Hematopoietic multipotent progenitor cell treated with erythropoietin and hydrocortisone succinate and interleukin-3 and kit ligand, for 17 days (in vitro differentiated cells): ENCODE results near the gene VPS37B.

Experiments
- DNase-seq: peaks from one replicate; pipeline ENCODE4 v3.0.0-alpha.2; 2015; ENCODE audit warnings: low spot score

VPS37B gene

DNA sequence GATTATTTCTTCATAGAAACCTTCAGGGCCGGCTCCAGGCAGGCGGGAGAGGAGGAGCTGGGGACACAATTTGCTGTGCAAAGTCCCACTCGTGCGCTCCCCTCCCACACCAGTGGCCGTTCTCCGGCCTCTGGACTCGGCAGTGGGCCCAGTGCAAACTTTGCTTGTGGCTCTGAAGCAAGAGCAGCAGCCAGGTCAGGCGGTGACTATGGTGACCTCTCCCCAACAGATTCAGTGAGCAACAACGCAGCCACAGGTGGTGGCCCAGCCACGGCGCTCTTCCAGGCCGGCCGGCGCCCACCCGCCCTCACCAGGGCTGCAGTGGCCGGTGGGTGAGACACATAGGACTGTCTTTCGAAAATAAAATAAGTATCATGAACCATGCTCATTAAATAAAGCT, 29.5 kb downstream of the VPS37B start:
- no peak for DNase-seq

DNA sequence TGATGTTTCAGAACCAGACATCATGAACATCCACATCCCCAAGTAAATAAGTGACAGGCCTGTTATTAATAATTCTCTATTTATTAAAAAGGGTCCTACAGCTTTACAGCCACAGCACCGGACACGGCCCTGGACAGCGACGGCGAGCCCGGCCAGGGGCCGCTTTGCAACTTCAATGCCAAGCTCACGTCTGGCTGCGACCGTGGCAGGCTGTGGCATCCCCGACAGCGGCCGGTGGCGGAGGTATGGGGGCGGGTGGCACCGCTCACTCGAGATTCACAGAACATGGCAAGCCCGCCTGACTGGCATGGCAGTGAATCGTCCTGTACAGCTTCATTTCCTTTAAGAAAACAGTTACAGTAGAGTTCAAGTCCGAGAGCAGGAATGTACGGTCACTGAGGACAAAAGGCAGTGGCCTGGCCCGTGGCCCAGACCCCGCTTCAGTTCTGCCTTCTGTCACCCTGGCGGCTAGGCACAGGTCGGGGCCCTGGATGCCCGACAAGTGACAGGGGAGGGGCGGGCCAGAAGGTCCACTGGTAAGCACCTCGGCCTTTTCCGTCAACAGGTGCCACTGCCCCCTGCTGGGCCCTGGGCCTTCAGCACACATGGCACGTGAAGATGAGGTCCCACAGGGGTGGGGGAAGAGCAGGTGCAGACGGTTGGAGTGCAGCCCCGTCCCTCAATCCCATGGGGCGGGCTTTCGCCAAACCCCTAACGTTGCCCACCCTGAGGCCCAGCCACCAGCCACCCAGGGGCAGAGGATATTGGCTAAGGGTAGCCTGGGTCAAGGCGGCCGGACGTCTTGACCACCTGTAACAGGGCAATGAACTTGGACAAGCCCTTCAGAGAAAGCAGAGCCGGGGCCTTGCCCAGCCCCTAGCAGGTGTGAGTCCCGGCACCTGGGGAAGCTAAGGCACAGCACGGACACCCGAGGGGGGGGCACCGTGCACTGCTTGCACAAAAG, 30.4 kb downstream of the VPS37B start:
- DNase-seq = no peak

GRCh38 chr12:122864894-122865253, 31.1 kb downstream of the VPS37B start:
- no peak for DNase-seq

DNA sequence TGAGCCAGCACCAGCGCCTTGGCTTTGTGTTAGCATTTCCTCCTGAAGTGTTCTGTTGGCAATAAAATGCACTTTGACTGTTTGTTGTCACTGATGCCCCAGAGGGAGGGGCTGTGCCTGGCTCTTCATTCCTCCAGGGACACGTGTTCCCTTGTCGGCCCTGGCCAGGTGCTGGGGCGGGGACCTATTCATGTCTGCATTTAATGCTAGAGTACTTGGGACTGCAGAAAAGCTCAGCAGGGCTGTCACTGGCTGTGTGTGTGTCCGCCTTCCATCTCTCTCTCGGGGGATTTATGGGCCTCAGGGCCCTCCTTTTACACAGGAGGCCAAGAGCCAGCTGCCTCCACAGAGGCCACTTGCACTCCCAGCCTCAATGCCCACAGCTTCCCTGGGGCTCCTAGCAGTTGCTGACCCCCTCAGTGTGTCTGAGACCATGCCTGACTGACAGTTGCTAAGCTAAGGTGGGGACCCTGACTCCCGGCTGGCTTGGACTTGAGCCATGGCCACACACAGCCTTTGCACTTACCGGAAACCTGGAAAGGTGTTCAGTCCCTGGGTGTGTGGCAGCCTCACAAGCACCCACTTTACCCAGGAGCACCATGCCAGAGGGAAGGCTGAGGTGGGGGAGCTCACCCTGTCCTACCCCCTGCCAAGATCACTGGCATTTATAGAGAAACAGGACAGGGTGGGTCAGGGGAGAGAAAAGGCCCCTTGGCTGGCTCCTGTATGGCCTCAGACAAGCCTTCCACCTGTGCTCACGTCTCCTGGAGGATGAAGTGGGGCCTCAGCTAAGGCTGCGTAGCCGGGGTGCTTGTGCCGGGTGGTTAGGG, 32.8 kb downstream of the VPS37B start:
- DNase-seq = no peak

DNA sequence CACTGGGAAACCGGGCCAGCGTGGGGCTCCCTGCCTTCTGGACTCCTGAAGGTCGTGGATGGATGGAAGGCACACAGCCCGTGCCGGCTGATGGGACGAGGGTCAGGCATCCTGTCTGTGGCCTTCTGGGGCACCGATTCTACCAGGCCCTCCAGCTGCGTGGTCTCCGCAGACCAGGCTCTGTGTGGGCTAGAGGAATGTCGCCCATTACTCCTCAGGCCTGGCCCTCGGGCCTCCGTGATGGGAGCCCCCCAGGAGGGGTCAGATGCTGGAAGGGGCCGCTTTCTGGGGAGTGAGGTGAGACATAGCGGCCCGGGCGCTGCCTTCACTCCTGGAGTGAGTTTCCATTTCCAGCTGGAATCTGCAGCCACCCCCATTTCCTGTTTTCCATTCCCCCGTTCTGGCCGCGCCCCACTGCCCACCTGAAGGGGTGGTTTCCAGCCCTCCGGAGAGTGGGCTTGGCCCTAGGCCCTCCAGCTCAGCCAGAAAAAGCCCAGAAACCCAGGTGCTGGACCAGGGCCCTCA, 33.8 kb downstream of the VPS37B start:
- DNase-seq = no peak

DNA sequence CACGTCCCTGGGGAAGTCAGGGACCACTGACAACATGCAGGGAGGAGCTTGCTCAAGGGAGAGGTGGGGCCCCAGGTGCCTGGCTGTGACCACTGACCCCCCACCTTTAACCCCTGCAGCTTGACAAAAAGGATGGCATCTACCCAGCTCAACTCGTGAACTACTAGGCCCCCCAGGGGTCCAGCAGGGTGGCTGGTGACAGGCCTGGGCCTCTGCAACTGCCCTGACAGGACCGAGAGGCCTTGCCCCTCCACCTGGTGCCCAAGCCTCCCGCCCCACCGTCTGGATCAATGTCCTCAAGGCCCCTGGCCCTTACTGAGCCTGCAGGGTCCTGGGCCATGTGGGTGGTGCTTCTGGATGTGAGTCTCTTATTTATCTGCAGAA, 34.3 kb downstream of the VPS37B start:
- no peak for DNase-seq

DNA sequence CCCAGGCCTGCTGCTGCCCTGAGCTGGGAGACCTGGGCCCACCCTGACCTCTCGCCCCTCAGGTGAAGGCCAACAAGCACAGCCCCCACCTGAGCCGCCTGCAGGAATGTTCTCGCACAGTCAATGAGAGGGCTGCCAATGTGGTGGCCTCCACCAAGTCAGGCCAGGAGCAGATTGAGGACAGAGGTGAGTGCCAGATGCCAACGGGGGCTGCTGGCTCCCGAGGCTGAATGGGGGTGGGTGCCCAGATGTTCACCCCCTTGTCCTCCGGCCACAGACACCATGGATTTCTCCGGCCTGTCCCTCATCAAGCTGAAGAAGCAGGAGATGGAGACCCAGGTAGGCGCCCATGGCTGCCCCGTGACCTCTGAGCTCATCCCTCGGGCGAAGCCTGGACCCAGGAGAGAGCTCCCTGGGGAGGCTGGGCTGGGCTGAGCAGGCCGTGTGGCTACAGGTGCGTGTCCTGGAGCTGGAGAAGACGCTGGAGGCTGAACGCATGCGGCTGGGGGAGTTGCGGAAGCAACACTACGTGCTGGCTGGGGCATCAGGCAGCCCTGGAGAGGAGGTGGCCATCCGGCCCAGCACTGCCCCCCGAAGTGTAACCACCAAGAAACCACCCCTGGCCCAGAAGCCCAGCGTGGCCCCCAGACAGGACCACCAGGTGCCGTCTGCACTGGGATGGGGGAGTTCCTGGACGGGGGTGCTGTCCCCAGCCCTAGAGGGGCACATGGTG, 34.9 kb downstream of the VPS37B start:
- no peak for DNase-seq

- DNase-seq = peak; percentile 85
Measured at GRCh38 chr12:122860040-122860853, 35.7 kb downstream of the VPS37B start.

DNA sequence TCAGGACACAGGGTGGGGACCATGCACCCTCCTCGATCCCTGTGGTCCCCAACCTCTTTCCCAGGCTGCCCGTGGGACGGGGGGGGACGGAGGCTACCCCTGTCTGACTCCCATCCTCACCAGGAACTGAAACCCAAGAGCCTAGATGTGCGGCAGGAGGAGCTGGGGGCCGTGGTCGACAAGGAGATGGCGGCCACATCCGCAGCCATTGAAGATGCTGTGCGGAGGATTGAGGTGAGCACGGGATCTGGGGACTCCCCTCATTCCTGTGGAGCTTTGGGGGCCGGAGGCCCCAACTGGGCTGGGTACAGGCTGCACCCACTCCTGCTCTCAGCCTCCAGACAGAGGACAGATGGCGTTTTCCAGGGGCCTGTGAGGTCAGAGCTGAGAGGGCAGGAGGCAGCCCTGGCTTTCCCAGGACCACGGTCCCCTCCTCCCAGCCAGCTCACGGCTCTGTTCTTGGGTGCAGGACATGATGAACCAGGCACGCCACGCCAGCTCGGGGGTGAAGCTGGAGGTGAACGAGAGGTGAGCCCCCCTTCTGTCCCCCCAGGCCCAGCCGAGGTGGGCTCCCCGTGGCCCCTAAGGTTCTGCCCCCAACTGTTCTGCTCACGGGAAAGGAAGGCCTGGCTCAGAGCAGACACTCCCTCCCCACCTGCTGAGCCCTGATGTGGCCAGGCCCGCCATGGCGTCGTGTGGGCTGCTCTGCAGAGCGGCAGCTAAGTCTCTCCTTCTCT, 36.5 kb downstream of the VPS37B start:
- no peak for DNase-seq

DNA sequence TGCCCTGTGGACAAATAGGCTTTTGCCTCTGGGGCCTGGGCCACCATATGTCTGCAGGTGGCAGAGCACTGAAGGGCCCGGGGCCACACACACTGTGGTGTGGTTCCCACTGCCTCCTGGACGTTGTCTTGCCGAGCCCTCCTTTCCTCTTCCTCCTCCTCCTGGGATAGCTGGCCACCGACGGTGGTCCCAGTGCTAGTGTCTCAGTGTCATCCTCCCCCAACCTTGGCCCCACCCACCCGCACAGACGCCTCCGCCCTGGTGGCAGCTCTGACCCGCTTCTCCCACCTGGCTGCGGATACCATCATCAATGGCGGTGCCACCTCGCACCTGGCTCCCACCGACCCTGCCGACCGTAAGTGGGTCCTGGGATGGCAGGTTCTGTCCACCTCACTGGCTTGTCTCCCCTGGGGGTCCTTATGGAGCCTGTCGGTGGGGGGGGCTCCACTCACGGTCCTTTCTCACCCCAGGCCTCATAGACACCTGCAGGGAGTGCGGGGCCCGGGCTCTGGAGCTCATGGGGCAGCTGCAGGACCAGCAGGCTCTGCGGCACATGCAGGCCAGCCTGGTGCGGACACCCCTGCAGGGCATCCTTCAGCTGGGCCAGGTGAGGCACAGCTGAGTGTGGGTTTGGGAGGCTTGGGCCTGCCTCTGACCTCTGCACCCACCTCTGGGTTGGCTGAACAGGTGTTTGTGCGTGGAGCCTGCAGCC, 37.2 kb downstream of the VPS37B start:
- no peak for DNase-seq

- no peak for DNase-seq
Measured at GRCh38 chr12:122858171-122858570, 37.8 kb downstream of the VPS37B start.

GRCh38 chr12:122856999-122857671, 38.8 kb downstream of the VPS37B start:
- DNase-seq = no peak

DNA sequence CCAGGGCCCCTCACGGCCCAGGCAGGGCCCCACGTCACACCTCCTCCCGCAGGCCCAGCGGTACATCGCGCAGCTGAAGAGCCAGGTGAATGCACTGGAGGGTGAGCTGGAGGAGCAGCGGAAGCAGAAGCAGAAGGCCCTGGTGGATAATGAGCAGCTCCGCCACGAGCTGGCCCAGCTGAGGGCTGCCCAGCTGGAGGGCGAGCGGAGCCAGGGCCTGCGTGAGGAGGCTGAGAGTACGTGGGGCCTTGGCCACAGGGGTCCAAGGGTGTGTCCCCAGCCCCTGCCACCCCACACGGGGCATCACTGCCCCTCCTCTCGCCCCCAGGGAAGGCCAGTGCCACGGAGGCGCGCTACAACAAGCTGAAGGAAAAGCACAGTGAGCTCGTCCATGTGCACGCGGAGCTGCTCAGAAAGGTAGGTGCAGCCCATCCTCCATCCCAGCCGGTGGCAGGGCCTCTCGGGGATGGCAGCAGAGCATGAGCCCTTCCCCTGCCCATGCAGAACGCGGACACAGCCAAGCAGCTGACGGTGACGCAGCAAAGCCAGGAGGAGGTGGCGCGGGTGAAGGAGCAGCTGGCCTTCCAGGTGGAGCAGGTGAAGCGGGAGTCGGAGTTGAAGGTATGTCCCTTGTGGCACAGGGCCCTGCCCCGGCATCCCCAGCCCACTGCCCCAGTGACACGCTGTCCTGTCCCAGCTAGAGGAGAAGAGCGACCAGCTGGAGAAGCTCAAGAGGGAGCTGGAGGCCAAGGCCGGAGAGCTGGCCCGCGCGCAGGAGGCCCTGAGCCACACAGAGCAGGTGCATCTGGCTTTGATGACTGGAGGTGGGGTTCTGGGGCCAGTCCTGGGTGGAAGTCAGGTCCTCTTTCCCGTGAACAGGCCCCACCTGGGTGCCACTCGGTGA, 39.7 kb downstream of the VPS37B start:
- no peak for DNase-seq

- no peak for DNase-seq
Measured at GRCh38 chr12:122855071-122855829, 40.7 kb downstream of the VPS37B start.

DNA sequence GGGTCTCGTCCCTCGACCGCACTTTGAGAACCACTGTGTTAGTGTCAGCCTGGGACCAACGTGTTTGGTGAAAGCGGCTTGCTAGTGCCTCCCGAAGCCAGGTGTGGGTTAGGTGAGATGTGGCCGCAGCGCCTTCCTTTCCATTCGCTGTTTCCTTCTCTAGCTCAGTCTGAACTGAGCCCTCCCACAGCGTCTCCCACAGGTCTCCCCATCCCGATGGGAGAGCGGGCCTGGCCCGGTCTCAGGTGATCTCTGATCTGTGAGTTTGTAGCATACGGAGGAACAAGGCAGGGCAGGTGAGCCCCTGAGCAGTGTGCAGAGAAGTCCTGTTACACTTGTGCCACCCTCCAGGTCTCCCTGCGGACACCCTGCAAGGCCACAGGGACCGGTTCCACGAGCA, 41.4 kb downstream of the VPS37B start:
- no peak for DNase-seq

- no peak for DNase-seq
Measured at GRCh38 chr12:122853582-122854245, 42.2 kb downstream of the VPS37B start.
